ENCODE data around the gene LGALS16. TPM values are rescaled to one million over a fixed set of nuclear protein-coding genes. Genes with fewer than 3 reads are reported as not detected.

LGALS16 gene
- total and polyA plus RNA-seq, 2 donors (not counting 1 experiment from before 2014, with no cell fraction given) = not detected

GRCh38 chr19:39698535-39698934 lies 42.8 kb downstream of the LGALS16 start:
- no peaks in the 10 kb centered on the region for H3K36me3 ChIP-seq (ENCODE audit: control insufficient read depth, insufficient read depth, low read length)
- no peaks in the 10 kb centered on the region for H3K9me3 ChIP-seq (ENCODE audit: control insufficient read depth, insufficient read depth, low read depth, low read length)
- no peak overlapping the region for H3K4me3 ChIP-seq (replicated peaks in 1 of 4; ENCODE audit: control extremely low read depth in 1 of 4, insufficient read depth in 1 of 4, low read depth in 3 of 4, low read length in 4 of 4)
- no peak overlapping the region for H3K9ac ChIP-seq (ENCODE audit: insufficient read depth, low read length)
- H2AFZ ChIP-seq (ENCODE audit: low read length) = no peak overlapping the region
- H3K79me2 ChIP-seq (ENCODE audit: control insufficient read depth, insufficient read depth, low read length) = no peaks in the 10 kb centered on the region
- no peak for TF ChIP-seq EZH2 (IDR thresholded peaks at IDR 0.05; ENCODE audit: low read length, missing control alignments)
- TF ChIP-seq, protein P1, sequence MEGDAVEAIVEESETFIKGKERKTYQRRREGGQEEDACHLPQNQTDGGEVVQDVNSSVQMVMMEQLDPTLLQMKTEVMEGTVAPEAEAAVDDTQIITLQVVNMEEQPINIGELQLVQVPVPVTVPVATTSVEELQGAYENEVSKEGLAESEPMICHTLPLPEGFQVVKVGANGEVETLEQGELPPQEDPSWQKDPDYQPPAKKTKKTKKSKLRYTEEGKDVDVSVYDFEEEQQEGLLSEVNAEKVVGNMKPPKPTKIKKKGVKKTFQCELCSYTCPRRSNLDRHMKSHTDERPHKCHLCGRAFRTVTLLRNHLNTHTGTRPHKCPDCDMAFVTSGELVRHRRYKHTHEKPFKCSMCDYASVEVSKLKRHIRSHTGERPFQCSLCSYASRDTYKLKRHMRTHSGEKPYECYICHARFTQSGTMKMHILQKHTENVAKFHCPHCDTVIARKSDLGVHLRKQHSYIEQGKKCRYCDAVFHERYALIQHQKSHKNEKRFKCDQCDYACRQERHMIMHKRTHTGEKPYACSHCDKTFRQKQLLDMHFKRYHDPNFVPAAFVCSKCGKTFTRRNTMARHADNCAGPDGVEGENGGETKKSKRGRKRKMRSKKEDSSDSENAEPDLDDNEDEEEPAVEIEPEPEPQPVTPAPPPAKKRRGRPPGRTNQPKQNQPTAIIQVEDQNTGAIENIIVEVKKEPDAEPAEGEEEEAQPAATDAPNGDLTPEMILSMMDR (conservative IDR thresholded peaks at IDR 0.05 in 1 of 2, IDR thresholded peaks at IDR 0.05 in 1 of 2; ENCODE audit: low read depth in 1 of 2, low read length in 2 of 2) = no peak
- no peak for DNase-seq (ENCODE audit: low read depth in 2 of 2)
- no peak overlapping the region for H3K27ac ChIP-seq (ENCODE audit: insufficient read depth, low read length)
- no peaks in the 10 kb centered on the region for H3K27me3 ChIP-seq (ENCODE audit: control insufficient read depth, insufficient read depth, low read length)
- no peaks in the 10 kb centered on the region for H3K4me1 ChIP-seq (ENCODE audit: control insufficient read depth, extremely low read depth, insufficient read depth, low read length)
- H3K4me2 ChIP-seq (ENCODE audit: extremely low read depth, insufficient read depth, low read length) = no peak overlapping the region
- no peaks in the 10 kb centered on the region for H4K20me1 ChIP-seq (ENCODE audit: control insufficient read depth, extremely low read depth, insufficient read depth, low read length)

GRCh38 chr19:39701291-39701690 lies 45.6 kb downstream of the LGALS16 start:
- H2AFZ ChIP-seq (ENCODE audit: low read length) = no peak overlapping the region
- DNase-seq (ENCODE audit: low read depth in 2 of 2) = no peak
- H3K4me2 ChIP-seq (ENCODE audit: extremely low read depth, insufficient read depth, low read length) = no peak overlapping the region
- TF ChIP-seq, protein P1 (conservative IDR thresholded peaks at IDR 0.05 in 1 of 2, IDR thresholded peaks at IDR 0.05 in 1 of 2; ENCODE audit: low read depth in 1 of 2, low read length in 2 of 2) = no peak
- TF ChIP-seq EZH2 (IDR thresholded peaks at IDR 0.05; ENCODE audit: low read length, missing control alignments) = no peak
- no peaks in the 10 kb centered on the region for H3K79me2 ChIP-seq (ENCODE audit: control insufficient read depth, insufficient read depth, low read length)
- H3K9ac ChIP-seq (ENCODE audit: insufficient read depth, low read length) = no peak overlapping the region
- no peaks in the 10 kb centered on the region for H4K20me1 ChIP-seq (ENCODE audit: control insufficient read depth, extremely low read depth, insufficient read depth, low read length)
- no peaks in the 10 kb centered on the region for H3K36me3 ChIP-seq (ENCODE audit: control insufficient read depth, insufficient read depth, low read length)
- no peak overlapping the region for H3K4me3 ChIP-seq (replicated peaks in 1 of 4; ENCODE audit: control extremely low read depth in 1 of 4, insufficient read depth in 1 of 4, low read depth in 3 of 4, low read length in 4 of 4)
- no peaks in the 10 kb centered on the region for H3K4me1 ChIP-seq (ENCODE audit: control insufficient read depth, extremely low read depth, insufficient read depth, low read length)
- no peak overlapping the region for H3K27ac ChIP-seq (ENCODE audit: insufficient read depth, low read length)
- H3K9me3 ChIP-seq (ENCODE audit: control insufficient read depth, insufficient read depth, low read depth, low read length) = no peaks in the 10 kb centered on the region
- H3K27me3 ChIP-seq (ENCODE audit: control insufficient read depth, insufficient read depth, low read length) = no peaks in the 10 kb centered on the region

GRCh38 chr19:39704181-39705044 lies 48.7 kb downstream of the LGALS16 start, which contains the start of gene LGALS14:
TSS of gene LGALS14 (plus strand) at chr19:39704481. CDS start at chr19:39704529, 48 bp downstream.
- no peaks in the 10 kb centered on the region for H3K27me3 ChIP-seq (ENCODE audit: control insufficient read depth, insufficient read depth, low read length)
- H3K9me3 ChIP-seq (ENCODE audit: control insufficient read depth, insufficient read depth, low read depth, low read length) = no peaks in the 10 kb centered on the region
- no peak for TF ChIP-seq EZH2 (IDR thresholded peaks at IDR 0.05; ENCODE audit: low read length, missing control alignments)
- TF ChIP-seq, protein P1 (conservative IDR thresholded peaks at IDR 0.05 in 1 of 2, IDR thresholded peaks at IDR 0.05 in 1 of 2; ENCODE audit: low read depth in 1 of 2, low read length in 2 of 2) = no peak
- no peaks in the 10 kb centered on the region for H3K79me2 ChIP-seq (ENCODE audit: control insufficient read depth, insufficient read depth, low read length)
- H3K36me3 ChIP-seq (ENCODE audit: control insufficient read depth, insufficient read depth, low read length) = no peaks in the 10 kb centered on the region
- no peak within 1 kb of the TSS for H3K27ac ChIP-seq (ENCODE audit: insufficient read depth, low read length)
- H3K4me1 ChIP-seq (ENCODE audit: control insufficient read depth, extremely low read depth, insufficient read depth, low read length) = no peaks in the 10 kb centered on the region
- H2AFZ ChIP-seq (ENCODE audit: low read length) = no peak within 1 kb of the TSS
- no peak for DNase-seq (ENCODE audit: low read depth in 2 of 2)
- H4K20me1 ChIP-seq (ENCODE audit: control insufficient read depth, extremely low read depth, insufficient read depth, low read length) = no peaks in the 10 kb centered on the region
- H3K4me3 ChIP-seq (replicated peaks in 1 of 4; ENCODE audit: control extremely low read depth in 1 of 4, insufficient read depth in 1 of 4, low read depth in 3 of 4, low read length in 4 of 4) = no peak within 1 kb of the TSS
- no peak within 1 kb of the TSS for H3K4me2 ChIP-seq (ENCODE audit: extremely low read depth, insufficient read depth, low read length)
- no peak within 1 kb of the TSS for H3K9ac ChIP-seq (ENCODE audit: insufficient read depth, low read length)

Measured in fibroblast of lung (primary cell).